NCI-H82 treated with DMSO at 0.1 percent for 48 hours (cell line): Measurements from ENCODE around the gene CTTNBP2NL.
"Not testable (repeated sequence)": the region's sequence is repeated elsewhere in the genome, so short reads cannot be mapped to it uniquely, and the experiment has no call there.

Experiments
- DNase-seq: peaks from one replicate; lab custom pipeline; 2025; ENCODE audit not compliant: unreplicated experiment; lab: John Stamatoyannopoulos, UW

The CTTNBP2NL gene

DNA sequence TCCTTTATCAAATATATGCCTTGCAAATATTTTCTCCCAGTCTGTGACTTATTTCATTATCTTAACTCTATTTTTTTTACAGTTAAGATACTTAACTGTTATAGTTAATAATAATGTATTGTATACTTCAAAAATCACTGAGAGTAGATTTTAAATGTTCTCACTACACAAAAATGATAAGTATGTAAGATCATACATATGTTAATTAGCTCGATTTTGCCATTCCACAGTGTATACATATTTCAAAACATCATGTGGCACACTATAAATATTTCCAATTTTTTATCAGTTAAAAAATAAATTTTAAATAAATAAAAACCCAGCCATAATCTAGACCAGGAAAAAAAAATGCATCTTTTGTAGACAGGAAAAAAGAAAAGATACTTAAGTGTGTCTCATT, 27.2 kb downstream of the CTTNBP2NL start:
- DNase-seq = no peak

DNA sequence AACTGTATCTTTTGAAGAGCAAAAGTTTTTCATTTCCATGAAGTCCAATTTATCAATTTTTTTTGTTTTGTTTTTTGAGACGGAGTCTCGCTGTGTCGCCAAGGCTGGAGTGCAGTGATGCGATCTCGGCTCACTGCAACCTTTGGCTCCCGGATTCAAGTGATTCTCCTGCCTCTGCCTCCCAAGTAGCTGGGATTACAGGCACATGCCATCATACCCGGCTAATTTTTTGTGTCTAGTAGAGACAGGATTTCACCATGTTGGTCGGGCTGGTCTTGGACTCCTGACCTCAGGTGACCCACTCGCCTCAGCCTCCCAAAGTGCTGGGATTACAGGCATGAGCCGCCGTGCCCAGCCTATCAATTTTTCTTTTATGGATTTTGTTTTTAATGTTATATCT, 27.7 kb downstream of the CTTNBP2NL start:
- DNase-seq = not testable (repeated sequence)

DNA sequence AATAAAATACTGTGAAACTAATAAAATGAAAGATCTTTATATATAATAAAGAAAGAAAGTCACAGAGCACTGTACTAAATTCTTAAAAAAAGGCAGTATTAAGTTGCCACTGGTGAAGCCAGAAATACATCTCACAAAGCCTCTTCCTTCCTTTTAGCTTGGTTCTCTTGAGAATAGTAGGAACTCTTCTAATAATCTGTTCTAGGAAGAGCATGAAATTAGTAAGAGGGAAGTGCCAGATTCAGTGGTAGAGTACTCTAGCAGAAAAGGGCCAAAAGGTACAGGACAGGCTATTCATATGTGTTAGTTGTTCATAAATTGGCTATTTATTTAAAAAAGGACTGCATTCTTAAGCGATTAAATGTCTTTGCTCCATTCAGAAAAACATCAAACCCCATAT, 33.7 kb downstream of the CTTNBP2NL start:
- DNase-seq = no peak

DNA sequence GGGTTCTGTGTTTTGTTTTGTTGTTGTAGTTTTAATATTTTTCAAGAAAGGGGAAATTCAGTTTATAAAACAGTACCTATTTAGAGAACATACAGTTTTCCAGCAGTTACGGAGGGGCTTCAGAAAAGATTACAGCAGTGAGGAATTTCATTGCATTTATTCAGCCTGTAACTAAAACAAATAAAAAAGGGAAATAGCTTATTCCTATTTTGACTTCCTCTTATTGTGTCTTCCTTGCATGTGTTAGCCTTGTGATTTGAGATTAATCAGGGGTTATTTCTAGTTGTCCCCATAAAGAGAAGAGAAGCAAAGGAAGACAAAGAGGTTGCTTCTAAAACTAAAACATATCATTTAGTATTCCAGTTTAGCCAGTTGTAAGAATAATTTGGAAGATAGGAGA, 35.0 kb downstream of the CTTNBP2NL start:
- DNase-seq = no peak

DNA sequence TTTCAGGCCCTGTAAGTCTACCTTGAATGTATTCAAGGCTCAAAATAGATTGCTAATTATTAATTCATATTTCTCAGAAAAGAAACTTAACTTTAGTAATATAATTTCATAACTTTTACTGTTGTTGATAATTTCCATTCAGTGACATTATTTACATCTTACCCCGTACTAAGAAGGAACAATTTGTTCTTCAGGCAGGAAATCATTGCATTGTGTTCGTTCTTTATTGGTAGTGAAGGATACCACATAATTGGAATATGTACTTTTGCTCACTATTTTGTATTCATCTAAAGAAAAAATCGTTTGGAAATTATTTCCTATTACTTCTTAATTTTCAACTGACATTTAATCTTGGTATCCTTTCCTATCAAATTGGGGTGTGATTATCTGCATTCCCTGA, 39.4 kb downstream of the CTTNBP2NL start:
- no peak for DNase-seq

DNA sequence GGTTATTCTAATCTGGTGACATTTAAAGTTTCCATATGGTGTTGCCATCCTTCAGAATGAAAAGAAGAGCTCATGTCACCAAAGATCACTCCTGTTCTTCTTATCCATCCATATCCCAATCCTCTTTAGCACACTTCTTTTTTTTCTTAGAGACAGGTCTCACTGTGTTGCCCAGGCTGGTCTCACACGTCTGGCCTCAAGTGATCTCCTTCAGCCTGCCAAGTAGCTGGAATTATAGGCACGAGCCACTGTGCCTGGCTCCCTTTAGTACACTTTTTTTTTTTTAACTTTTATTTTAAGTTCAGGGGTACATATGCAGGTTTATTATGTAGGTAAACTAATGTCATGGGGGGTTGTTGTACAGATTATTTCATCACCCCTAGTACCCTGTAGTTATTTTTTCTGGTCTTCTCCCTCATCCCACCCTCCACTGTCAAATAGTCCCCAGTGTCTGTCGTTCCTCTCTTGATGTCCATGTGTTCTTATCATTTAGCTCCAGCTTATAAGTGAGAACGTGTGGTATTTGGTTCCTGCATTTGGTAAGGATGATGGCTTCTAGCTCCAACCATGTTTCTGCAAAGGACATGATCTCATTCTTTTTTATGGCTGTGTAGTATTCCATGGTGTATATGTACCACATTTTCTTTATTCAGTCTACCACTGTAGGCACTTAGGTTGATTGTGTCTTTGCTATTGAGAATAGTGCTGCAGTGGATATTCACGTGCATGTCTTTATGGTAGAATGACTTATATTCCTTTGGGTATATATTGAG, 40.6 kb downstream of the CTTNBP2NL start:
- DNase-seq = peak; percentile 42

DNA sequence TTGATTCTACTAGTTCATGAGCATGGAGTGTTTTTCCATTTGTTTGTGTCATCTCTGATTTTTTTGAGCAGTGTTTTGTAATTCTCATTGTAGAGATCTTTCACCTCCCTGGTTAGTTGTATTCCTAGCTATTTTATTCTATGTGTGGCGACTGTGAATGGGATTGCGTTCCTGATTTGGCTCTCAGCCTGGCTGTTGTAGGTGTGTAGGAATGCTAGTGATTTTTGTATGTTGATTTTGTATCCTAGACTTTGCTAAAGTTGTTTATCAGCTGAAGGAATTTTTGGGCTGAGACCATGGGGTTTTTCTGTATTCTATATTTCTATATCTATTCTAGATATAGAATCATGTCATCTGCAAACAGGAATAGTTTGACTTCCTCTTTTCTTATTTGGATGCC, 42.1 kb downstream of the CTTNBP2NL start:
- DNase-seq = not testable (repeated sequence)

DNA sequence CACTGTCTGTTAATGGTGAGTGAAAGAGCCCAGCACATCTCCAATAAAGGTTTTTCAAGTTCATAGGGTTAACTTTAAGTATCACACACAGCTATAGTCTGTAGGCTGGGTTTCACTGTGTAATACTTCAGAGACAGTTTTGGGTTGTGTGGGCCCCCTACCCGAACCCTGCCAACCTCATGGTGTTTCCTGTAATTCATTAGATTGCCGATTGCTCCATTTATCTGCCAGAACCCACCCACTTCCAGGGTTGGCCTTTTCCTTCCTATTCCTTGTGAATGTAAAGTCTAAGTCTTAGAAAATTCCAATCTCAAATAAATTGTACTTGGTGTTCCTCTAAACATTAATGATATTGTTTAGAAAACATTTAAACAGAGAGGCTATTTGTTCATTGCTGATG, 43.6 kb downstream of the CTTNBP2NL start:
- no peak for DNase-seq

DNA sequence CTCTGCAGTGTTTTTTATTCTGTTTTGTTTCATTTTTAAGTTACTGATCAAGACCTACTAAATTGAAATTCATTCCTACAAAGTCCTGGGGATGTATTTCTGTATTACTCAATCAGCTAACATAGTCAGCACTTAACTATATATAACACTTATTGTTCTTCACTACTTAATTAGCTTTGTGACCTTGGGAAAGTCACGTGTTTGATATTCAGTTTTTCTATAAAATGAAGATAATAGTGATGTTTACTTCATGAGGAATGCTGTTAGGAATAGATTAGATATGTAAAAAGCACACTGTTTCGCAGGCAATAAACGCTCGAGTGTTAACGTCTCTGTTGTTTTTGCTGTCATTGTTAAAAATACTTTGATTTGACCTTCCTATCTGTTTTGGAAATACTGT, 44.6 kb downstream of the CTTNBP2NL start:
- DNase-seq = no peak

DNA sequence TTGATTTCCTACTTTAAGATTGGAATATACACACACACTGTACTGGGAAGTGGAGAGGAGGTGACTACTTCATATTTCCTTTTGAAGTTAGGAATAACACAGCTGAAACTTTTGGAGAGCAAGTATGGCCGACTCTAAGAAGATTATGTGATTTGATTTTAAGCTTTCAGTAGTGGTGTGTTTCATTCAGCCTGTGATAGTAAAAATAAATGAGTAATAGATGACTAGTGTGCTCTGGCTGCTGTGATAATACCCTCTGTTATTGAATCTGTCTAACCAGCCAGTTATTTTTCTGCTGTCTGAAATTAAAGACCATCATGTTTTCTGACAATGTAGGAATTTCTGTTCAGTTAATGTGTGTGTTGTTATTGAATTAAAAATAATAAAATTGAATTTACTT, 48.3 kb downstream of the CTTNBP2NL start:
- DNase-seq = peak; percentile 47

DNA sequence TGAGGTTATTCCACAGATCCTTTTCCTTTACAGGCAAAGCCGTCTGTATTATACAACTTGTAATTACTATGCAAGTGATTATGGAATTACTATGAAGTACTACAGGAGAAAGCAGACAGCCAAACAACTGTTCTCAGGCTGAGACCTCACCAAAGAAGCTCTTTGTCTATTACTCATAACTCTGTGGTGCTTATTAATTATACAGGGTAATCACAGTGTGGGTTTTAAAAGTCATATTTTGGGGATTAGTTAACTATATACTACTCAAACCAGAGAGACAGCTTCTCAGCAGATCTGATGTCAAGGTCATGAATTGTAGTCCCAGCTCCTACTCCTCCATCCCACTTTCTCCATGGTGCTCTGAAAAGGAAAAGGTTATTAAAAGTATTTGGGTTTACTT, 49.6 kb downstream of the CTTNBP2NL start:
- DNase-seq = no peak

DNA sequence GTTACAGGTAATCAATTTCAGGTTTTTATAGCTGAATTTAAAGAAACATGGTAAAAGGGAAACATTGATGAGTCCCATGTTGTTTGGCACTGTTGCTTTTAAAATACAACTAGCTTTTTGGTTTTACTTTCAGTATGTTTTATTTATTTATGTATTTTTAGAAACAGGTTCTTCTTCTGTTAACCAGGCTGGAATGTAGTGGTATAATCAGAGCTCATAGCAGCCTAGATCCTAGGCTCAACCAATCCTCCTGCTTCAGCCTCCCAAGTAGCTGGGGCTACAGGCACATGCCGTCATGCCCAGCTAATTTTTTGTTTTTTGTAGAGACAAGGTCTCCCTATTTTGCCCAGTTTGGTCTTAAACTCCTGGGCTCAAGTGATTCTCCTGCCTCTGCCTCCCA, 50.4 kb downstream of the CTTNBP2NL start:
- DNase-seq = no peak

DNA sequence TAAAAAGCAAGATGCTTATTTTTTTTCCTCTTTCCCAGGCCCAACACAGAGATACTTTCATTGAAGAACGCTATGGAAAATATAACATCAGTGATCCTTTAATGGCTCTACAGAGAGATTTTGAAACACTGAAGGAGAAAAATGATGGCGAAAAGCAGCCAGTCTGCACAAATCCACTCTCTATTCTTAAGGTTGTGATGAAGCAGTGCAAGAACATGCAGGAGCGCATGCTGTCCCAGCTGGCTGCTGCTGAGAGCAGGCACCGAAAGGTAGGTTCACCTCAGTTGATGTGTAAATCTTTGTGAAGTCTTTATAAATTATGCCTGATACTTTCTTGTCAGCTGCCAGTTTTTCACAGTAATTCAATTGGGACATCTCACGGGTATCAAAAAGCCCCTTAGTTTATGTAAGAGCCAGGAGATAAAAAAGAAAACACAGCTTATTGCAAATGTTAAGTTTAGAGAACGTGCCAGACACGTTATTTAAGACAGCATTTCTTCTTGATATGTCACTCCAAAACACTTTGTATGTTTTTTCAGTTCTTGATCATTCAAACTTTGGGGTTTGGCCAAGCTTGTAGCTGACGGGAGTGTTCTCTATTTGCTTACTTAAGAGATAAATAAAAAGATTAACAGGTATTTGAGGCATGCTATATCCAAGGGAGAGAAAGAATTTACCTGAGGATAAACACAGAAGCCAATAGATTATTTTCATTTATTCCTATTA, 53.1 kb downstream of the CTTNBP2NL start:
- no peak for DNase-seq

DNA sequence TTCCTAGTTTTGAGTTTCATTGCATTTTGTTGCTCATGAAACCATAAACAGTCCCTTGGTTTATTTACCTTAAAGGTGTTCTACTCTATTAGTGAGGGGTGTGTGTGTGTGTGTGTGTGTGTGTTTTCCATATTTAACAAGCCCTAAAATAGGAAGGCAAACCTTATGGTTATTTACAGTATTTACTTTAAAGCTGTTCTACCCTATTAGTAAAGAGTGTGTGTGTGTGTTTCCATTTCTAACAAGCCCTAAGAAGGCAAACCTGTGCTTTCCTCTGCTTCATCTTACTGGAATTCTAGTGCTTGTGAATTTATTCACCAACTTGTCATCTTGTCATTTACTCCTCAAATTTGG, 53.6 kb downstream of the CTTNBP2NL start:
- no peak for DNase-seq

DNA sequence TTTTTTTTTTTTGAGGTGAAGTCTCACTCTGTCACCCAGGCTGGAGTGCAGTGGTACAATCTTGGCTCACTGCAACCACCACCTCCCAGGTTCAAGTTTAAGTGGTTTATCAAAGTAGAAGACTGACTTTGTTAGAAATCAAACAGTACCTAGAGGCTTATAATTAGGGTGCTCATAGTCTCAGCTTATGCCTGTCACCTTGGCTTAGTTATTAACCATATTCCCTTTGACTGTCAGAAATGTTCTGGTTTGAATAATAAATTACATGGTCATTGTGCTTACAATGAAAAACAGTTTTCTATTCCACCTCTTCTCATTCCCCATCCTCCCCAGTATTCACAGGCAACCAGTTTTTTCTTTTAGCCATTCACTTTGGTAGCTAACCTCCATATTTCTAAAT, 54.8 kb downstream of the CTTNBP2NL start:
- DNase-seq = no peak

DNA sequence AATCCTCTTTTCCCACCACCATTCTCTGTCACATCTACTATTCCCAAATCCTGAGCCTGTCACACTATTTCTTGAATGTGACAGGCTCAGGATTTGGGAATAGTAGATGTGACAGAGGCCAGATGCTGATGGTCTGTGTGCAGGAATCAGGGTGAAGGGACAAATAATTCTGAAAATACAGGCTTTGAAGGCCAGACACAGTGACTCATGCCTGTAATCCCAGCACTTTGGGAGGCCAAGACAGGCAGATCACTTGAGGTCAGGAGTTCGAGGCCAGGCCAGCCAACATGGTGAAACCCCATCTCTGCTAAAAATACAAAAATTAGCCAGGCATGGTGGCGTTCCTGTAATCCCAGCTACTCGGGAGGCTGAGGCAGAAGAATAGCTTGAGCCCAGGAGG, 55.3 kb downstream of the CTTNBP2NL start:
- peak; percentile 18 for DNase-seq

DNA sequence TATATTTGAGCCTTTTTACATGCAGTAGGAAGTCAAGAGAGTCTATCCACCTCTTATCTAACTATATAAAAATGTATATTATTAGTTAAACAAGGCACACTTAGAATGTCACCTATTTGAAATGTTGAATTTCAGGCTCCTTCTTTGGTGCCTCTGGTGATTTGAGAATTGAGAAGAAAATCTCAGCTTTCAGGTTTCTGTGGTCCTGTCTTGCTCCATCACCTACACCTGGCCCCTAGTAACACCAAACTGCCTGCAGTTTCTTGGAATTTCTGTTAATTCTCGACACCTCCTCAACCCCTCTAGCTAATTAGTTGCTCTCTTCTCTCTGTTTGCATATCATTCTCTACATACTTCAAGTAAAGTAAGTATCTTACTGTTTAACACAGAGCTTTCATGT, 57.9 kb downstream of the CTTNBP2NL start:
- no peak for DNase-seq

DNA sequence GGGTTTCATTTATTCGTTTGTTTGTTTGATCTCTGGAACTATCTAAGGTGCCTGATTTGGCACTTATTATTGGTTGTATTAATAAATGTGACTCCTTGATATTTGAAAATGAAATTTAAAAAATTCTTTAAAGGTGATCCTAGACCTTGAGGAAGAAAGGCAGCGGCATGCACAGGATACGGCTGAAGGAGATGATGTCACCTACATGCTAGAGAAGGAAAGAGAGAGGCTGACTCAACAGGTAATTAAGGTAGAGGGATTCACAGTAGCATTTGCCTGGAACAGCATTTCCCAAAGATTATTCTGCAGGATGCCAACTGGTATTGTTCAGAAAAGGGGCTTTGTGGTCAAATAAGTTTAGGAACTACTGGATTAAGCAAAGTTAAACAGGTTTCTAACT, 58.3 kb downstream of the CTTNBP2NL start:
- no peak for DNase-seq

DNA sequence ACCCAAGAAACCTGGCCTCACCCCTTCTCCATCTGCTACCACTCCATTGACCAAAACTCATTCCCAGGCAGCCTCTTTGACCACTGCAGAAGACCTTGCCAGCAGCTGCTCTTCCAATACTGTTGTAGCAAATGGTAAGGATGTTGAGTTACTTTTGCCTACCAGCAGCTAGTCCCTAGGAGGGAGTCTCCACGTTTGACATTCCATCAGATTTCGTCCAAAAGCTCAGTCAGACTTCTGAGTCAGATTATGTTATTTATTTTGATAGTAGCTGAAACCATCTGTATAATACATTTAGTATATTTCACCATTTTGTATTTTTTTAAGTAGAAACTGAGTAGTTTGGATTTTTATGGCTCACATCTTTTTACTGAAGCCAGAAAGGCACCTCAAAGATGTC, 61.2 kb downstream of the CTTNBP2NL start:
- no peak for DNase-seq

DNA sequence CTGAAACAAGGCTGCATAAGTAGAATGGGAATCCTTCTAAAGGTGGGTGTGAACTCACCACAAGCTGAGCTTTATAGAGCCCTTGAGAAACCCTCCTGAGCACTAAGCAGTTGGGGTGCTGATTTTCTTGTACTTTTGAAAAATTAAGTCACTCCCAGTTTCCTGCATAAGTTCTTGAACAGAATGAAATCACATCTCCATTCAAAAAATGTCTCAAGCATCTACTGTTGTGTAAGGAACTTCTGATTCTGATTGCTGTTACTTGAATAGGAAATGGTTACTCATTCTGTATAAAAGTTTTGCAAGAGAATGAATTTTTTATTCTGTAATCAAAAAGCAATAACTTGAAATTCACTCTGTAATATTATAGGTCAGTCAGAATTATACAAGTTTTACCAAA, 61.9 kb downstream of the CTTNBP2NL start:
- no peak for DNase-seq

DNA sequence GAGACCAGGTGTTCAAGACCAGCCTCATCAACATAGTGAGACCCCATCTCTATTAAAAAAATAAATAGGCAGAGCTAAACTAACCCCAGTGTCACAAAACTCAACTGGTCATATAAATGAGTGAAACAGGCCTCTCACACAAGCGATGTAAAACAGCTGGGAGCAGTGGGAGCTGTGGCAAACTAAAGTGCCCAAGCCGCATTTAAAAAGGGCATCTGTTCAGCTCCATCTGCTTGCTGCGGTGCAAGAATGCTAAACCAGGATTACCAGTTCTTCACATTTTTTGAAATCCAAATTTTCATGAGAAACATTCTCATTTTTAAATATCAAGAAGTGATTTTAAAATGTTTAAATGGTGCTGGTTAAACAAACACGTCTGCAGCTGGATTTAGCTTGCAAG, 62.7 kb downstream of the CTTNBP2NL start:
- no peak for DNase-seq

DNA sequence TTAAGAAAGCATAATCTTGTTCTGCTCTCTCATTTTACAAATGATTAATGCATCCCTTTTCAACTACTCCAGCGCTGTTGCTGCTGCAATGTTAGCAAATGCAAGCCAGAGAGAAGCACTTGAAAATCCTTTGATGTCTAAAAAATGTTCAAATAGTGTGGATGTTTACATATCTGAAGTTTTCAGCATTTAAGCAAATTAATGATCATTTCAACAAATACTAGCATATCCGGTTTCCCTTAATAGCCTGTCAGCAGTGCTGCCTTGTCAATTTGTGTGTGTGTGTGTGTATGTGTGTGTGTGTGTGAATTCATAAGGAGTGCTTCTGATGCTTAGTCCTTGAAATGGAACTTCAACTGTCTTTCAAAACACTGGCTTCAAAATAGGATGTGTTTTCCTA, 64.6 kb downstream of the CTTNBP2NL start:
- no peak for DNase-seq
